ENCODE data around the gene SUCLG2. TPM values are rescaled to one million over a fixed set of nuclear protein-coding genes. Genes with fewer than 3 reads are reported as not detected.

Gene SUCLG2
- total and polyA plus RNA-seq, 10 of the 15 experiments (the other 5 are each of a cell fraction or from before 2014, with no cell fraction given): 17.8 to 50.9 (median 37.2) TPM

DNA sequence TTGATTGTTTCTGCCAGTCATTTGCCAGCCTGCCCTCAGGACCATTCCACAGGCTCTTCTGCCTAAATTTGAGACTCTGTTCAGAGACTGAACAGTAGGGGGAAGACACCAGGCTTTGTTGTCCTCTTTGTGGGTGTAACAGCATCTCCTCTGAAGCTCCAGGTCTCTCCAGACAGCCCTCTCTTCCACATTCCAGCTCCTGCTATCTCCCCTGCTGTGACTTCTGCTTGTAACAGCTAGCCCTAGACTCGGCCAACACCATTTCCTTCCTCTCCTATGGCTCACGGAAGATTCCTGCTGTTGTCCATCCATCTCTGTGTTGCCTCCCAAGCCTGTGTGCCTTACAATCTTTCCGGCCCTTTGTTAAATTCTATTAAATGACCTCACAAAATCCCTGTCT, 40.2 kb downstream of the SUCLG2 start:
- Histone ChIP-seq H3K9ac (ENCODE audit: control insufficient read depth, insufficient read depth, low read length) (no peak overlapping the region), H3K4me1 (ENCODE audit: control insufficient read depth, insufficient read depth, low read length) (no peaks in the 10 kb centered on the region), H2AFZ (ENCODE audit: control insufficient read depth, low read depth, low read length) (no peak overlapping the region), H3K27ac (ENCODE audit: control insufficient read depth, insufficient read depth) (no peak overlapping the region), H3K36me3 (ENCODE audit: control insufficient read depth in 2 of 2, insufficient read depth in 2 of 2, low read length in 1 of 2) (peaks cover 0 to 9% of the 10 kb centered on the region in 2 experiments; a peak in 1 of 4 replicates), H3K4me2 (ENCODE audit: control insufficient read depth, insufficient read depth) (no peak overlapping the region), H3K79me2 (ENCODE audit: control insufficient read depth, insufficient read depth, low read length) (no peaks in the 10 kb centered on the region; the same call in 1 of the 2 replicates), H3K27me3 (replicated peaks in 1 of 2; ENCODE audit: control insufficient read depth in 2 of 2, insufficient read depth in 2 of 2, low read length in 1 of 2) (no peaks in the 10 kb centered on the region), H3K4me3 (no peak overlapping the region), H3K9me3 (replicated peaks; ENCODE audit: control insufficient read depth, insufficient read depth, low read length) (no peaks in the 10 kb centered on the region; the same call in 2 of the 3 replicates), H4K20me1 (ENCODE audit: control insufficient read depth, insufficient read depth) (no peaks in the 10 kb centered on the region)
- CTCF ChIA-PET: interaction anchor here (1.0 kb wide), 1 partner anchor 20 kb away, joined by 3 read pairs; no protein-coding TSS in a partner anchor
- no TSS peak for BruUV-seq (replicated peaks)
- RAD21 ChIA-PET (ENCODE audit: unreplicated experiment): no interaction called here
- in situ Hi-C loops (cut with MboI): no loop called here
- no peak for DNase-seq (ENCODE audit: low read depth, low spot score)
- intact Hi-C loops (cut with micrococcal nuclease; ENCODE audit: unreplicated experiment): no loop called here
- POLR2A ChIA-PET: no interaction called here
- ATAC-seq: no peak
- no peak for TF ChIP-seq SP1 (IDR thresholded peaks at IDR 0.05; ENCODE audit: low read depth, low read length)
- TF ChIP-seq JUND (IDR thresholded peaks at IDR 0.05; ENCODE audit: low read depth, low read length): no peak
- SMC1A ChIA-PET (ENCODE audit: uncharacterized antibody, unreplicated experiment): interaction anchor here (0.9 kb wide), 1 partner anchor 27 kb away, joined by 3 read pairs; no protein-coding TSS in a partner anchor
- 89% methylated on average over 3 of the region's 3 CpGs for WGBS (ENCODE audit: insufficient coverage, insufficient replicate concordance, low lambda C conversion rate, missing lambda C conversion rate)
- FAIRE-seq: no peak

DNA sequence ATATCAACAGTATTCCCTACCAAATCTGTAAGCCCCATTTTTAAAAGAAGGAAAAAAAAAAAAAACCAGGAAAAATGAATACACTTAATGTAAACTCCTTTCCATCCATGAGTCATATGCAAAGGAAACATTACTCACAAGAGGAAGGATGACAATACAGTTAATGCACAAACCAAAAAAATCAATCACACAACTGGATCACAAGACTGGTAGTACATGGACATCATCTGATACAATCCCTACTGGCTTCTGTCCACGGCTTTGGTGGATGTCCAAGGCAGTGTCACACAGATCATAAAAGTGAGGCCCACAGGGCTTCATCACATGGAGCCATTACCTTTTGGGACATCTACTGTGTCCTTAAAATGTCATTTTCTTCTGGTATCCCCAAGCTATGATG, 44.0 kb downstream of the SUCLG2 start:
- no peak overlapping the region for H2AFZ ChIP-seq (ENCODE audit: control insufficient read depth, low read depth, low read length)
- H3K27me3 ChIP-seq (replicated peaks in 1 of 2; ENCODE audit: control insufficient read depth in 2 of 2, insufficient read depth in 2 of 2, low read length in 1 of 2): no peaks in the 10 kb centered on the region
- in situ Hi-C loops (cut with MboI): no loop called here
- H3K79me2 ChIP-seq (ENCODE audit: control insufficient read depth, insufficient read depth, low read length): no peaks in the 10 kb centered on the region; the same call in 1 of the 2 replicates
- no peaks in the 10 kb centered on the region for H3K9me3 ChIP-seq (replicated peaks; ENCODE audit: control insufficient read depth, insufficient read depth, low read length)
- H4K20me1 ChIP-seq (ENCODE audit: control insufficient read depth, insufficient read depth): no peaks in the 10 kb centered on the region
- POLR2A ChIA-PET: no interaction called here
- peaks cover 3 to 8% of the 10 kb centered on the region in 2 experiments; a peak in 3 of 4 replicates for H3K36me3 ChIP-seq (ENCODE audit: control insufficient read depth in 2 of 2, insufficient read depth in 2 of 2, low read length in 1 of 2)
- TF ChIP-seq KAT2A (conservative IDR thresholded peaks at IDR 0.05; ENCODE audit: control insufficient read depth, low read depth, low read length): no peak
- no peak for TF ChIP-seq EED (IDR thresholded peaks at IDR 0.05; ENCODE audit: low read depth)
- TF ChIP-seq GABPA (IDR thresholded peaks at IDR 0.05; ENCODE audit: low read depth): no peak
- FAIRE-seq (no peak), DNase-seq (ENCODE audit: low read depth, low spot score) (no peak), ATAC-seq (no peak)
- intact Hi-C loops (cut with micrococcal nuclease; ENCODE audit: unreplicated experiment): no loop called here
- H3K9ac ChIP-seq (ENCODE audit: control insufficient read depth, insufficient read depth, low read length): no peak overlapping the region
- SMC1A ChIA-PET (ENCODE audit: uncharacterized antibody, unreplicated experiment): no interaction called here
- no peak overlapping the region for H3K4me2 ChIP-seq (ENCODE audit: control insufficient read depth, insufficient read depth)
- no peak overlapping the region for H3K27ac ChIP-seq (ENCODE audit: control insufficient read depth, insufficient read depth)
- BruUV-seq (replicated peaks): no TSS peak
- CTCF ChIA-PET: no interaction called here
- RAD21 ChIA-PET (ENCODE audit: unreplicated experiment): no interaction called here
- whole genome bisulfite sequencing (ENCODE audit: insufficient coverage, insufficient replicate concordance, low lambda C conversion rate, missing lambda C conversion rate): 100% methylated on average over 1 of the region's 1 CpG
- no peak overlapping the region for H3K4me3 ChIP-seq
- H3K4me1 ChIP-seq (ENCODE audit: control insufficient read depth, insufficient read depth, low read length): no peaks in the 10 kb centered on the region
